Chondrocyte (in vitro differentiated cells): Measurements from ENCODE around the gene PPP2R5C. TPM values are rescaled to one million over a fixed set of nuclear protein-coding genes. Genes with fewer than 3 reads are reported as not detected.
A peak's percentile ranks its signal among the peaks of the same experiment; 100 is the strongest.

Experiments
- DNase-seq: peaks from one replicate; pipeline ENCODE4 v3.0.0; 2021; ENCODE audit warnings: mixed read lengths, low spot score
- H3K27ac Mint-ChIP-seq: one replicate; pipeline ENCODE4 v1.8.0; 2021; ENCODE audit warnings: mild to moderate bottlenecking, moderate library complexity, mixed read lengths; ENCODE audit not compliant: unreplicated experiment
- H3K27me3 Mint-ChIP-seq: 2 replicates; pipeline ENCODE4 v1.8.0; 2021; ENCODE audit warnings: low read depth, mixed read lengths
- H3K36me3 Mint-ChIP-seq: 2 replicates; pipeline ENCODE4 v1.8.0; 2021; ENCODE audit warnings: low read depth, mixed read lengths
- H3K4me1 Mint-ChIP-seq: 2 replicates; pipeline ENCODE4 v1.8.0; 2021; ENCODE audit warnings: low read depth, mild to moderate bottlenecking, mixed read lengths
- H3K4me3 Mint-ChIP-seq: one replicate; pipeline ENCODE4 v1.8.0; 2021; ENCODE audit warnings: mild to moderate bottlenecking, moderate library complexity, mixed read lengths; ENCODE audit not compliant: unreplicated experiment
- H3K9me3 Mint-ChIP-seq: 2 replicates; pipeline ENCODE4 v1.8.0; 2021; ENCODE audit warnings: low read depth, mixed read lengths
- total RNA-seq: library from RNA; stranded (reverse); gene quantifications from 3 replicates; pipeline ENCODE4 v1.2.1, GENCODE V29; 2021
- TF ChIP-seq, protein P1 (sequence below): fragments of 200-600 bp; sonication (generic); IDR thresholded peaks from 2 replicates; pipeline ENCODE4 v1.5.0; 2021; ENCODE audit warnings: antibody characterized with exemption, mild to moderate bottlenecking, moderate library complexity

Gene PPP2R5C
- total RNA-seq, 1 donor from 2014 or later, result 95.0 TPM

- TF ChIP-seq, protein P1, sequence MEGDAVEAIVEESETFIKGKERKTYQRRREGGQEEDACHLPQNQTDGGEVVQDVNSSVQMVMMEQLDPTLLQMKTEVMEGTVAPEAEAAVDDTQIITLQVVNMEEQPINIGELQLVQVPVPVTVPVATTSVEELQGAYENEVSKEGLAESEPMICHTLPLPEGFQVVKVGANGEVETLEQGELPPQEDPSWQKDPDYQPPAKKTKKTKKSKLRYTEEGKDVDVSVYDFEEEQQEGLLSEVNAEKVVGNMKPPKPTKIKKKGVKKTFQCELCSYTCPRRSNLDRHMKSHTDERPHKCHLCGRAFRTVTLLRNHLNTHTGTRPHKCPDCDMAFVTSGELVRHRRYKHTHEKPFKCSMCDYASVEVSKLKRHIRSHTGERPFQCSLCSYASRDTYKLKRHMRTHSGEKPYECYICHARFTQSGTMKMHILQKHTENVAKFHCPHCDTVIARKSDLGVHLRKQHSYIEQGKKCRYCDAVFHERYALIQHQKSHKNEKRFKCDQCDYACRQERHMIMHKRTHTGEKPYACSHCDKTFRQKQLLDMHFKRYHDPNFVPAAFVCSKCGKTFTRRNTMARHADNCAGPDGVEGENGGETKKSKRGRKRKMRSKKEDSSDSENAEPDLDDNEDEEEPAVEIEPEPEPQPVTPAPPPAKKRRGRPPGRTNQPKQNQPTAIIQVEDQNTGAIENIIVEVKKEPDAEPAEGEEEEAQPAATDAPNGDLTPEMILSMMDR, result no peak
- Mint-ChIP-seq H3K4me3 (peak overlapping the region; percentile 19), H3K36me3 (peaks cover 16% of the 10 kb centered on the region), H3K9me3 (no peaks in the 10 kb centered on the region), H3K27me3 (no peaks in the 10 kb centered on the region), H3K27ac (peak overlapping the region; percentile 85), H3K4me1 (peaks cover 67% of the 10 kb centered on the region)
- no peak for DNase-seq
Measured at GRCh38 chr14:101972126-101972866, 210.8 kb downstream of the PPP2R5C start.

DNA sequence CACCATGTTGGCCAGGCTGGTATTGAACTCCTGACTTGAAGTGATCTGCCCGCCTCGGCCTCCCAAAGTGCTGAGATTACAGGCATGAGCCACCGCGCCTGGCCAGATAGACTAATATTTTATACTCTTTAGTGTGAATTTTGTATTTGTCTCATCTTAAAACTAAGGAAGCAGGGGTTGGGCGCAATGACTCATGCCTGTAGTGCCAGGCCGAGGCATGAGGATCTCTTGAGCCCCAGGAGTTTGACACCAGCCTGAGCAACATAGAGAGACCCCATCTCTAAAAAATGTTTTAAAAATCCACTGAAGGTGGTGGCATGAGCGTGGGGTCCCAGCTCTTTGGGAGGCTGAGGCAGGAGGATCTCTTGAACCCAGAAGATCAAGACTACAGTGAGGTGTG, 211.8 kb downstream of the PPP2R5C start:
- no peaks in the 10 kb centered on the region for H3K27me3 Mint-ChIP-seq
- H3K4me1 Mint-ChIP-seq, result peaks cover 57% of the 10 kb centered on the region
- peaks cover 17% of the 10 kb centered on the region for H3K36me3 Mint-ChIP-seq
- DNase-seq, result no peak
- H3K9me3 Mint-ChIP-seq, result no peaks in the 10 kb centered on the region
- peak overlapping the region; percentile 85 for H3K27ac Mint-ChIP-seq
- H3K4me3 Mint-ChIP-seq, result no peak overlapping the region
- TF ChIP-seq, protein P1, result no peak

GRCh38 chr14:101975231-101975630, 213.7 kb downstream of the PPP2R5C start:
- H3K9me3 Mint-ChIP-seq, result no peaks in the 10 kb centered on the region
- H3K36me3 Mint-ChIP-seq, result peaks cover 23% of the 10 kb centered on the region
- no peak overlapping the region for H3K4me3 Mint-ChIP-seq
- TF ChIP-seq, protein P1, result no peak
- no peaks in the 10 kb centered on the region for H3K27me3 Mint-ChIP-seq
- H3K27ac Mint-ChIP-seq, result peak overlapping the region; percentile 80
- no peak for DNase-seq
- H3K4me1 Mint-ChIP-seq, result peaks cover 59% of the 10 kb centered on the region

Other genes with a start within 250 kb of the PPP2R5C start
- not detected in 3 replicates for gene DIO3, start 200.2 kb upstream of the PPP2R5C start, total RNA-seq
- gene DYNC1H1, start 202.9 kb downstream of the PPP2R5C start, total RNA-seq, result 718 to 842 TPM (median 735 TPM) in 3 replicates